Glutamatergic neuron (in vitro differentiated cells): ENCODE data around the gene KICS2. TPM values are rescaled to one million over a fixed set of nuclear protein-coding genes. Genes with fewer than 3 reads are reported as not detected.

Source experiments
- DNase-seq: peaks from one replicate; pipeline ENCODE4 v3.0.0; 2022
- H3K27ac Mint-ChIP-seq: one replicate; pipeline ENCODE4 v1.8.0; 2020; ENCODE audit warnings: mild to moderate bottlenecking, mixed read lengths, inconsistent platforms; ENCODE audit not compliant: unreplicated experiment
- H3K27me3 Mint-ChIP-seq: one replicate; pipeline ENCODE4 v1.8.0; 2020; ENCODE audit warnings: mild to moderate bottlenecking, moderate library complexity, mixed read lengths, inconsistent platforms; ENCODE audit not compliant: unreplicated experiment
- H3K36me3 Mint-ChIP-seq: one replicate; pipeline ENCODE4 v1.8.0; 2020; ENCODE audit warnings: mild to moderate bottlenecking, mixed read lengths, inconsistent platforms; ENCODE audit not compliant: unreplicated experiment
- H3K4me1 Mint-ChIP-seq: one replicate; pipeline ENCODE4 v1.8.0; 2020; ENCODE audit warnings: mild to moderate bottlenecking, low read depth, mixed read lengths, inconsistent platforms; ENCODE audit not compliant: unreplicated experiment
- H3K4me3 Mint-ChIP-seq: one replicate; pipeline ENCODE4 v1.8.0; 2020; ENCODE audit warnings: mild to moderate bottlenecking, mixed read lengths, inconsistent platforms; ENCODE audit not compliant: unreplicated experiment
- H3K9me3 Mint-ChIP-seq: one replicate; pipeline ENCODE4 v1.8.0; 2020; ENCODE audit warnings: mild to moderate bottlenecking, moderate library complexity, mixed read lengths, inconsistent platforms; ENCODE audit not compliant: unreplicated experiment
- total RNA-seq: library from RNA; stranded (reverse); fragmentation: NEBNext Ultra II Directional; extraction: Animal tissue kit (Norgen Biotek cat#: 25700); gene quantifications from one replicate; pipeline ENCODE4 v1.2.1, GENCODE V29; 2021; ENCODE audit not compliant: unreplicated experiment
- TF ChIP-seq, protein P1 (sequence below): fragments of 200-600 bp; sonication (generic); IDR thresholded peaks from one replicate; pipeline ENCODE4 v1.5.0; 2021; ENCODE audit not compliant: partially characterized antibody, unreplicated experiment

The KICS2 gene
- total RNA-seq, 1 donor from 2014 or later: 3.4 TPM

DNA sequence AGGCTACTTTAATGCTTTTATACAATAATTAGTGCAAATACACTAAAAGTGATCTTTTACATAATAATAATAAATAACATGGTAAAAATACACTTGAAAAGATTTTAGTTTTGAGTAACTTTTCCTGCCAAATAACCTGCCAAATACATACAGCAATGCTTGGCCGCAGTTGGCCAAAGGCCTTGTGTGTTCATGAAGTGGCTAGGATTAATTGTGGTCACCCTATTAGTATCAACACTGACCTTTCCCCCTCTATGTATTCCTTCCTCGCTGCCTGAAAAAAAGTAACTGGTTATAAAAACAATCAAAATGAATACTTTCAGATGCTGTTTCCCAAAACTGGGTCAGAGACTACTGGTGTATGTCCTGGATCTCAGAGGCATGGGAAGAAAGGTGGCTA, 34.3 kb downstream of the KICS2 start:
- no peak overlapping the region for H3K4me3 Mint-ChIP-seq
- H3K27ac Mint-ChIP-seq: no peak overlapping the region
- DNase-seq: no peak
- no peaks in the 10 kb centered on the region for H3K27me3 Mint-ChIP-seq
- H3K36me3 Mint-ChIP-seq: no peaks in the 10 kb centered on the region
- H3K9me3 Mint-ChIP-seq: peaks cover 2% of the 10 kb centered on the region
- TF ChIP-seq, protein P1, sequence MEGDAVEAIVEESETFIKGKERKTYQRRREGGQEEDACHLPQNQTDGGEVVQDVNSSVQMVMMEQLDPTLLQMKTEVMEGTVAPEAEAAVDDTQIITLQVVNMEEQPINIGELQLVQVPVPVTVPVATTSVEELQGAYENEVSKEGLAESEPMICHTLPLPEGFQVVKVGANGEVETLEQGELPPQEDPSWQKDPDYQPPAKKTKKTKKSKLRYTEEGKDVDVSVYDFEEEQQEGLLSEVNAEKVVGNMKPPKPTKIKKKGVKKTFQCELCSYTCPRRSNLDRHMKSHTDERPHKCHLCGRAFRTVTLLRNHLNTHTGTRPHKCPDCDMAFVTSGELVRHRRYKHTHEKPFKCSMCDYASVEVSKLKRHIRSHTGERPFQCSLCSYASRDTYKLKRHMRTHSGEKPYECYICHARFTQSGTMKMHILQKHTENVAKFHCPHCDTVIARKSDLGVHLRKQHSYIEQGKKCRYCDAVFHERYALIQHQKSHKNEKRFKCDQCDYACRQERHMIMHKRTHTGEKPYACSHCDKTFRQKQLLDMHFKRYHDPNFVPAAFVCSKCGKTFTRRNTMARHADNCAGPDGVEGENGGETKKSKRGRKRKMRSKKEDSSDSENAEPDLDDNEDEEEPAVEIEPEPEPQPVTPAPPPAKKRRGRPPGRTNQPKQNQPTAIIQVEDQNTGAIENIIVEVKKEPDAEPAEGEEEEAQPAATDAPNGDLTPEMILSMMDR: no peak
- no peaks in the 10 kb centered on the region for H3K4me1 Mint-ChIP-seq

GRCh38 chr12:64187370-64187769, 34.7 kb downstream of the KICS2 start:
- H3K27ac Mint-ChIP-seq: no peak overlapping the region
- H3K27me3 Mint-ChIP-seq: no peaks in the 10 kb centered on the region

DNA sequence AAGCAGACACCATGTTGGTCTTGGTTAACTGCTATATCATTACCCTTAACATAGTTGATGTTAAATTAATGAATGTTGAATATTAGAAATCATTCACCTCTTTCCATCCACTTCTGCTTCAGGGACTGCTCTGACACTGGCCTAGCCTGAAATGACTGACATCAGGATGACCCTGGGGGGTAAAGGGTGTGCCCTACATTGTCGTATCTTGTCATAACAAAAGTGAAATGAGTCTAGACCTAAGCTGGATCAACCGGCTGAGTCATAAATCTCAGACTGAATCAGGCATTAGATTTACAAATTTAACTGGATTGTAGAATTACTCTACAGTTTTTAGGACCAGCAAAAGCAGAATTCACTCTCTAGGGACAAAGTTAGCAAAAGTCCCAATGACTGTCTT, 35.3 kb downstream of the KICS2 start:
- TF ChIP-seq, protein P1: no peak
- Mint-ChIP-seq H3K36me3 (no peaks in the 10 kb centered on the region), H3K4me1 (no peaks in the 10 kb centered on the region), H3K9me3 (peaks cover 2% of the 10 kb centered on the region), H3K4me3 (no peak overlapping the region), H3K27me3 (no peaks in the 10 kb centered on the region), H3K27ac (no peak overlapping the region)
- no peak for DNase-seq

More at GRCh38 chr12:64187370-64187769, 34.7 kb downstream of the KICS2 start:
- TF ChIP-seq, protein P1: no peak
- Mint-ChIP-seq H3K4me3 (no peak overlapping the region), H3K9me3 (peaks cover 2% of the 10 kb centered on the region), H3K36me3 (no peaks in the 10 kb centered on the region), H3K4me1 (no peaks in the 10 kb centered on the region)
- DNase-seq: no peak

DNA sequence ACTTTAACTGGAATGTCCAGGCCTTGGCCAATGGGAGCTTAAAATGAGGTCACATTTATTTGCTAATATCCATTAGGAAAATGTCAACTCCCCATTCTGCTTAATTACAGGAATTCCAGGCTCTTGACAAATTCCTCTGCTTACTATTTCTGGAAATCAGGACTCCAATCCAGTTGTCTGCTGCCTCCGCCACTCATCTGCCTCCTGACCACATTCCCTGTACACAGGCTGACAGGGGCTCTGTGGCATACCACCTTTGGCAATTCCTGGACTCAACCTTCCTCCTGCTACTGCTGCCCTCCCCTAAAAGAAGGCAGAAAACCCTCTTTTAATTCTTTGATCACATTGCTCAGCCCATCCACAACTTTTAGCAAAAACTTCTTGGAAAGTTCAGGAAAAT, 37.9 kb downstream of the KICS2 start:
- no peaks in the 10 kb centered on the region for H3K36me3 Mint-ChIP-seq
- H3K4me3 Mint-ChIP-seq: no peak overlapping the region
- H3K27me3 Mint-ChIP-seq: no peaks in the 10 kb centered on the region
- TF ChIP-seq, protein P1: no peak
- H3K4me1 Mint-ChIP-seq: no peaks in the 10 kb centered on the region
- H3K27ac Mint-ChIP-seq: no peak overlapping the region
- H3K9me3 Mint-ChIP-seq: peaks cover 2% of the 10 kb centered on the region
- DNase-seq: no peak

- no peak for DNase-seq
- TF ChIP-seq, protein P1: no peak
- Mint-ChIP-seq H3K36me3 (no peaks in the 10 kb centered on the region), H3K4me1 (no peaks in the 10 kb centered on the region), H3K9me3 (peaks cover 2% of the 10 kb centered on the region), H3K27me3 (no peaks in the 10 kb centered on the region), H3K4me3 (no peak overlapping the region), H3K27ac (no peak overlapping the region)
These were observed 40.4 kb downstream of the KICS2 start for GRCh38 chr12:64181430-64182291.
